Esophagus squamous epithelium (tissue), 5 donors: ENCODE data around the gene PRRC2B. TPM values are rescaled to one million over a fixed set of nuclear protein-coding genes. Genes with fewer than 3 reads are reported as not detected.
"Not testable (repeated sequence)": the region's sequence is repeated elsewhere in the genome, so short reads cannot be mapped to it uniquely, and the experiment has no call there.

ENCODE experiments used
- DNase-seq: peaks from one replicate; lab custom pipeline; 2025; lab: John Stamatoyannopoulos, UW
- H3K27ac ChIP-seq, 4 donors: fragments of 200-600 bp; sonication (generic); one replicate each; pipeline ENCODE4 v1.5.1; 2016 to 2019; ENCODE audit warnings: mild to moderate bottlenecking in 1 of 4
- H3K27me3 ChIP-seq, 4 donors: fragments of 200-600 bp; sonication (generic); 1 replicate in 3 of 4; 2 replicates in 1 of 4; pipeline versions ENCODE4 v1.5.1 to v1.6.0; 2017 to 2021; ENCODE audit warnings: antibody characterized with exemption in 1 of 4
- H3K36me3 ChIP-seq, 3 donors: fragments of 200-600 bp; sonication (generic); one replicate each; pipeline ENCODE4 v1.5.1; 2016 to 2019
- H3K4me1 ChIP-seq, 3 donors: fragments of 200-600 bp; sonication (generic); one replicate each; pipeline ENCODE4 v1.5.1; 2017 to 2019
- H3K4me3 ChIP-seq, 4 donors: fragments of 200-600 bp; sonication (generic); 1 replicate in 3 of 4; 2 replicates in 1 of 4; pipeline ENCODE4 v1.5.1; 2016 to 2019; ENCODE audit warnings: mild to moderate bottlenecking in 2 of 4, moderate library complexity in 1 of 4
- H3K9me3 ChIP-seq, 3 donors: fragments of 200-600 bp; sonication (generic); one replicate each; pipeline ENCODE4 v1.5.1; 2016 to 2019
- CTCF ChIP-seq, 6 experiments: fragments of 450-650 bp in 4 of 6; fragments of 200-600 bp in 2 of 6; sonication (generic) in 2 of 6; IDR thresholded peaks; one replicate each; pipeline ENCODE4 v1.5.1; 2016 to 2019; ENCODE audit warnings: antibody characterized with exemption in 6 of 6, mild to moderate bottlenecking in 4 of 6, moderate library complexity in 4 of 6
- POLR2A ChIP-seq, 4 donors: fragments of 450-650 bp; IDR thresholded peaks; one replicate each; pipeline ENCODE4 v1.6.1; 2017; ENCODE audit warnings: antibody characterized with exemption in 4 of 4, mild to moderate bottlenecking in 4 of 4, moderate library complexity in 3 of 4
- WGBS, 2 donors: methylation state at CpG; one replicate each; pipeline ENCODE4 v1.1.5; 2018; 5-methylcytosine and 5-hydroxymethylcytosine counted together
- intact Hi-C: fragments of 100-400 bp; cut with DNase I; formaldehyde crosslinking; loops from one replicate; pipeline ENCODE4 v1.15.0; 2022
- total RNA-seq, 4 donors: library from RNA; depleted of rRNA; stranded (reverse); fragments of >200 nt; gene quantifications; one replicate each; pipeline ENCODE4 v1.1.0, GENCODE V29; 2016
- donor health status: DM: yes; HTN: yes; CAD: no.

Gene PRRC2B
- total RNA-seq, 4 donors from 2014 or later = 46.6 to 73.8 (median 62.9) TPM

DNA sequence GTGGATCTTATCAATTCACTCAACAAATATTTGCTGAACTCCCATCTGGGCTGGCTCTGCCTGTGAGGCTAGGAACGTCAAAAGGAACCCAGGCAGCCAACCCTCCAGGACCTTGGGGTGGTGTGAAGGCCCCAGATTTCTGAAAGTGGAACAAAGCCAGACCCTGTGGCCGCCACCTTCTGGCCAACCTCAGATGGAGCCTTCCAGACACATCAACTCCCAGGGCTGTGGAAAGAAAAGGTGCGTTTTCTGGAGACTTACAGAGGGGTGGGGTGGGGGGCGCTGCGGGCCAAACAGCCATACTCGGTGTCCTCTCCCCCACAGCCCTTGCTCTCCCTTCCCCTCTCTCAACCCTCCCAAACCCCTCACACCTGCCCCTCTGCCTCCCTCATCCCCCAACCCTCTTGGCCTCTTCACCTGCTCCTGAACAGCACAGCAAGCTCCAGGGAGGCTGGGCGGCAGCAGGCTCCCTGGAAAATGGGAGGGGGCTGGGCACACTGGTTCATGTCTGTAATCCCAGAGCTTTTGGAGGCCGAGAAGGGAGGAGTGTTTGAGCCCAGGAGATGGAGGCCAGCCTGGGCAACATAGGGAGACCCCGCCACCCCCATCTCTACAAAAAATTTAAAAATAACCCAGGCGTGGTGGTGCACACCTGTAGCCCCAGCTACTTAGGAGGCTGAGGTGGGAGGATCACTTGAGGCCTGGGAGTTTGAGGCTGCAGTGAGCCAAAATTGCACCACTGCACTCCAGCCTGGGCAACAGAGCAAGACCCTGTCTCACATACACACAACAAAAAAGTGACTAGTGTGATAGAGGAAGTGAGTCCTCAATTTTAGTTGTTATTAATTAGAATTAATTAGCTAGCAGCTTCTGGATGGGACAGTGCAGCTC, 45.0 kb upstream of the PRRC2B start:
- 66 to 67% methylated on average over 5 to 9 of the region's 10 CpGs for WGBS, 2 donors
- intact Hi-C loops = no loop called here
- no peak for DNase-seq

DNA sequence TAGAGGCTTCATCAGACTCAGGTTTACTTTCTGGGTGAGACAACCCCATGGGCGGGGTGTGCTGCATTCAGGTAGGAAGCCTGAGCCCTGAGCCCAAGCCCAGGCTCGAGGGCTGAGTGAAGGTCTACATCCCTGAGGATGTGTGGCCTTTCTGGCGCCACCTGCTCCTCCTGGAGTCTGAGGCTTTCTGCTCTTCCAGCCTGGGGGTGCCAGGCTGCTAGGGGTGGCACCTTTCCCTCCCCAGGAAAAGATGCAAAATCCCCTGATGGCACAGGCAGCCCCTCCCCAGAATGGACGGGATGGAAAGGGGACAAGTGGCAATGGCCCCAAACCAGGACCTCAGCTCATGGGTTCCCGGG, 44.4 kb upstream of the PRRC2B start:
- WGBS, 2 donors = 20 to 39% methylated on average over 1 to 4 of the region's 5 CpGs
- peaks cover 0 to 26% (median 0%) of the 10 kb centered on the region in 4 donors for H3K27me3 ChIP-seq
- intact Hi-C loops = no loop called here
- no peaks in the 10 kb centered on the region for H3K9me3 ChIP-seq
- H3K36me3 ChIP-seq = no peaks in the 10 kb centered on the region
- no peak for DNase-seq
- H3K4me3 ChIP-seq = peak overlapping the region in 1 of 4 donors; percentile 50
- no peak for TF ChIP-seq POLR2A (IDR thresholded peaks at IDR 0.05)
- no peak for TF ChIP-seq CTCF (IDR thresholded peaks at IDR 0.05)
- H3K27ac ChIP-seq = no peak overlapping the region
- peaks cover 4 to 12% (median 7%) of the 10 kb centered on the region in 3 donors for H3K4me1 ChIP-seq

More for the DNA sequence above, 45.0 kb upstream of the PRRC2B start:
- peaks cover 0 to 32% (median 0%) of the 10 kb centered on the region in 4 donors for H3K27me3 ChIP-seq
- TF ChIP-seq POLR2A (IDR thresholded peaks at IDR 0.05) (no peak), CTCF (IDR thresholded peaks at IDR 0.05) (no peak)
- H3K36me3 ChIP-seq = no peaks in the 10 kb centered on the region
- peaks cover 4 to 12% (median 7%) of the 10 kb centered on the region in 3 donors for H3K4me1 ChIP-seq
- no peak overlapping the region for H3K4me3 ChIP-seq
- H3K9me3 ChIP-seq = no peaks in the 10 kb centered on the region
- H3K27ac ChIP-seq = no peak overlapping the region

GRCh38 chr9:131349881-131350563, 43.9 kb upstream of the PRRC2B start:
- H3K27ac ChIP-seq = no peak overlapping the region
- no peaks in the 10 kb centered on the region for H3K9me3 ChIP-seq
- intact Hi-C loops = loop anchor here (10.0 kb wide), 1 partner anchor 395 kb away; the partner anchor contains the start of gene RAPGEF1
- peaks cover 4 to 12% (median 7%) of the 10 kb centered on the region in 3 donors for H3K4me1 ChIP-seq
- H3K27me3 ChIP-seq = peaks cover 0 to 21% (median 0%) of the 10 kb centered on the region in 4 donors
- TF ChIP-seq POLR2A (IDR thresholded peaks at IDR 0.05) = no peak
- TF ChIP-seq CTCF (IDR thresholded peaks at IDR 0.05) = peak; percentile 78 to 88 (median 86)
- 7 to 10% methylated on average over 14 to 19 of the region's 27 CpGs for WGBS, 2 donors
- DNase-seq = peak; percentile 34
- H3K4me3 ChIP-seq = peak overlapping the region in 2 of 4 donors; percentile 11 to 50
- H3K36me3 ChIP-seq = no peaks in the 10 kb centered on the region

DNA sequence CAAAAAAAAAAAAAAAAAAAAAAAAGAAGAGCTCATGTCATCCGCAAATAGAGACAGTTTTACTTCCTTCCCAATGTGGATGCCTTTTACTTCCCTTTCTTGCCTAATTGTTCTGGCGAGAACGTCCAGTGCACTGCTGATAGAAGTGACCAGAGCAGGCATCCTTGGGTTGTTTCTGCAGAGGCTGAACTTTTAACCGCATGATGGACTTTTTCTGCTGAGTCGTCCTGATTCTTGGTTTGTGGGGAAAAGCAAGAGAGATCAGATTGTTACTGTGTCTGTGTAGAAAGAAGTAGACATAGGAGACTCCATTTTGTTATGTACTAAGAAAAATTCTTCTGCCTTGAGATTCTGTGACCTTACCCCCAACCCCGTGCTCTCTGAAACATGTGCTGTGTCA, 37.4 kb upstream of the PRRC2B start:
- not testable (repeated sequence) for H3K9me3 ChIP-seq, H3K27ac ChIP-seq, H3K36me3 ChIP-seq, H3K4me3 ChIP-seq, H3K27me3 ChIP-seq, DNase-seq
- WGBS, 2 donors = 54 to 67% methylated on average over 5 of the region's 6 CpGs
- intact Hi-C loops = loop anchor here (10.0 kb wide), 1 partner anchor 388 kb away; the partner anchor contains the start of gene RAPGEF1
- H3K4me1 ChIP-seq = peaks cover 4 to 17% (median 6%) of the 10 kb centered on the region in 3 donors

DNA sequence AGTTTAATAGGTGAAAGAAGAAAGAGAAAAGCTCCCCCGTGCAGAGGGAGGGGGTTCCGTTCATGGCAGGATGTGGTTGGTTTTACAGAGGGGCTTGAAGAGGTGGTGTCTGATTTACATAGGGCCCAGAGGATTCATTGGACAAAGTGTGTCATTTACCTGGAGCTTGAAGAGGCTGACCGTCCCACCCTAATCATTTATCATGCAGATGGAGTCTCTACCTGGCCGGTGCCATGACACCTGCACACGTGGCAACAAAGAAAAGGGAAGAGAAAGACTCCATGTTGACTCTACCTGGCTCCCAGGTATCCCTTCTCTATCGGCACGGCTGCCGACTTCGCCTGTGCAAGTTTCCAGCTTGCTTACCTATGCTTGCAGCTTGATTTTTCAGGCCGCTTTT, 35.3 kb upstream of the PRRC2B start:
- intact Hi-C loops = loop anchor here (10.0 kb wide), 1 partner anchor 386 kb away; the partner anchor contains the start of gene RAPGEF1
- TF ChIP-seq POLR2A (IDR thresholded peaks at IDR 0.05) (no peak), CTCF (IDR thresholded peaks at IDR 0.05) (no peak)
- Histone ChIP-seq H3K4me1 (peaks cover 8 to 22% (median 10%) of the 10 kb centered on the region in 3 donors), H3K27me3 (no peaks in the 10 kb centered on the region), H3K4me3 (no peak overlapping the region), H3K27ac (no peak overlapping the region), H3K36me3 (no peaks in the 10 kb centered on the region), H3K9me3 (no peaks in the 10 kb centered on the region)
- WGBS, 2 donors = 72 to 73% methylated on average over 10 of the region's 10 CpGs
- DNase-seq = no peak
